Stimulated activated CD8-positive, alpha-beta memory T cell treated with anti-CD3 and anti-CD28 coated beads, Interleukin-7, amount 100 ng/mL, for 24 hours (primary cell): ENCODE measurements around the gene HSP90AA1.
"Not testable (repeated sequence)": the region's sequence is repeated elsewhere in the genome, so short reads cannot be mapped to it uniquely, and the experiment has no call there.

Experiments
- DNase-seq: peaks from one replicate; pipeline ENCODE4 v3.0.0-alpha.2; 2020; ENCODE audit warnings: low read depth

The HSP90AA1 gene

DNA sequence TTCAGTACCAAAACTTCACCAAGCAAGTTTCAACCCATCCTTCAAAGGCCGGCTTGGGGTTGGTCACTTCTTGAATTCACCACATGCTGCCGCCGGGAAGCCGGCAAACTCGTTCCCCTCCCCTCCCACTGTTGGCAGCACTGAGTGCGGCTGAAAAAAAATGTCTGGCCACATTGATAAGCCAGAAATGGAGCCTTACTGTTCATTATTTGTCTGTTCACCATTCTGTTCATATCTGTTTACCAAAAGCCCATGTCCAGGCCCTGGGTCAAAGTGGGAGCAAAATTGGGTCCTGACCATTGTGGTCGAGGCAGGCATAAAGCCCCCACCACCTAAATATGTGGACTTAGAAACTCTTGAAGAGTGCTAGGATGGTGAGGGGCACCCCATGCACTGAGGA, 7.3 kb upstream of the HSP90AA1 start:
- no peak for DNase-seq

DNA sequence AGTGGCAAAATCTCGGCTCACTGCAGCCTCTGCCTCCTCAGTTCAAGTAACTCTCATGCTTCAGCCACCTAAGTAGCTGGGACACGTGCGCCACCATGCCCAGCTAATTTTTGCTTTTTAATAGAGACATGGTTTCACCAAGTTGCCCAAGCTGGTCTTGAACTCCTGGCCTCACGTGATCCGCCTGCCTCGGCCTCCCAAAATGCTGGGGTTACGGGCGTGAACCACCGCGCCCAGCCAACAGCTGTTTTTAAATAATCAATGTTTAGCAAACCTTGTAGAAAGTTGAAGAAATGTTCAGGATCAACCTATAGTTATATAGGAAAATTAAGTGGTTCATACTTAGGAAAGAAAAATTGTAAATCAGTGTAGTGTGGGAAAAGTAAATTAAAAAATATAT, 6.0 kb upstream of the HSP90AA1 start:
- DNase-seq: no peak

DNA sequence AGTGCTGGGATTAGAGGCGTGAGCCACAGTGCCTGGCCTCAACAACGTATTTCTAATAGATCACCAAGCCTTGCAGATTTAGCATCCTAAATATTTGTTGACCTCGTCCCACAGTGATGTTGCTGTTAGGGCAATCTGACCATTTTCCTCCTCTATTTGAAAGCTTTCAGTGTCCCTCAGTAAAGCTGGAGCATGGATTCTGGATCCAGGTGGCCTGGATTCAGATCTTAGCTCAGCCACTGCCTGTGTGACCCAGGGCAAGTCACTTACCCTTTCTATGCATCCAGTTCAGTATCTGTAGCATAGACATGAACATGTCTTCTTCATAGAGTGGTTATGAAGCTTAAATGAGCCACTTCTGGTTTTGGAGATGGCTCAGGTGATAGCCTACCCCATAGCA, 3.9 kb upstream of the HSP90AA1 start:
- no peak for DNase-seq

DNA sequence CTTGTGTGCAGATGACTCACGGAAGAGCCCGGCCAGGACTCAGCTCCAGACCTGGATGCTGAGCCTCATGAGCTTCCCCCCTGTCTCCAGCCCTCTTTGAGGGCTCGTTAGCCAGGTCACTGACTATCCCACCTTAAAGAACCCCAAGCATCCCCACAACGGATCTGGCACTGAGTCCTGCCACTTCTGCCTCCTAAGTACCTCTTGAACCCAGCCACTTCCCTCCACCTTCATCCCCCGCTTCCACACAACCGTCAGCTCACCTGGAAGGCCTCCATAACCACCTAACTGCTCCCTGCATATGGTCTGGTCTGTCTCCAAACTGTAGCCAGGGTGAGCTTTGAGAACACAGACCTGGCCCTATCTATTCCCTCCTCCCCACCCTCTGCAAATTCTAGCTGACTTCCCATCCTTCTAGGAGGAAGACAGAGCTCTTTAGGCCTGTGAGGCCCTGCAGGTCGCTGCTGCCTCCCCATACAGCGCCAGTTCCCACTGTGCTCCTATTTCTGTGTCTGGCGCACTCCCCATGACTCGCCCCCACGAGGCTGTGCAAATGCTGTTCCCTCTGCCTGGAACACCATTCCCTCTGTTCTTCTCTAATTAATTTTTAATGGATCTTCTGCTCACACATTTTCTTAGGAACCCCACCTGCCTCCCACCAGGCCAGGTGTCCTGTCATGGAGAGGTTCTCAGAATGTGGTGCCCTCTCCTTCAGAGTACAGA, 2.9 kb upstream of the HSP90AA1 start:
- DNase-seq: no peak

GRCh38 chr14:102088012-102088792, 1.4 kb upstream of the HSP90AA1 start:
- DNase-seq: no peak

DNA sequence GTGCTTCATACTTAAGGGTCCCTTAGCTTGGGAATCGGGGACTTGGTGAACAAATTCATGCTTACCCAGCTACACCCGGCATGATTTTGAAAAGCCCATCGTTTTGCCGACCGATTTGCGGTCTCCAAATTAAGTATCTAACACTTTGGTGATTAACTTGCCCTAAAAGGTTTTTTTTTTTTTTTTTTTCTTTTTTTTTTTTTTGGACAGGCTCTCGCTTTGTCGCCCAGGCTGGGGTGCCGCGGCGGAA, 843 bp upstream of the HSP90AA1 start:
- no peak for DNase-seq

- DNase-seq: no peak
These were observed 204 bp downstream of the HSP90AA1 start for GRCh38 chr14:102086709-102086971.

DNA sequence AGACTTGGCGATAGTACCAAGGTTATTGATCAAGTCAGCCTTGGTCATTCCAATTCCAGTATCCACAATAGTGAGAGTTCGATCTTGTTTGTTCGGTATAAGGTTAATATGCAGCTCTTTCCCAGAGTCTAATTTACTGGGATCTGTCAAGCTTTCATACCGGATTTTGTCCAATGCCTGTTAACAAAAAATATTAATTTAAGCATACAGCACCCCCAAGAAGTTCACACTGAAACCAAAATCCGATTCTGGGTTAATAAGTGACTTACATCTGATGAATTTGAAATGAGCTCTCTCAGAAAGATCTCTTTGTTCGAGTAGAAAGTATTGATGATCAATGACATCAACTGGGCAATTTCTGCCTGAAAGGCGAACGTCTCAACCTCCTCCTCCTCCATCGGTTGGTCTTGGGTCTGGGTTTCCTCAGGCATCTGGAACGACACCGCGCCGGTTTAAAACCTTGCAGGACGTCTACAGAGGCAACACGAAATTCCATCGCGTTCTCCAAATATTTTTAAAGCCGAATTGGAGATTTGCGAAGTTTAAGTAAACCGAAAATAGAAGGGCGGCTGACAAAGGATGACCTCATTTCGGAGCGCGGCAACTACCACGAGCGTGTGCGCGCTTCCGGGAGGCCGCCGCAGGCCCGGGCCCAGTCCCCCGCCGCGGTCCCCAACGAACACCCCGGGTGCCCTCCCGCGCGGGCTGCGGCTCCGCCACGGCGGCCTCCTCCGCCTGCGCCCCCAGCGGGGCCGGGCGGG, 716 bp downstream of the HSP90AA1 start:
- DNase-seq: no peak

- no peak for DNase-seq
These were observed 1.4 kb downstream of the HSP90AA1 start for GRCh38 chr14:102085488-102085887.

DNA sequence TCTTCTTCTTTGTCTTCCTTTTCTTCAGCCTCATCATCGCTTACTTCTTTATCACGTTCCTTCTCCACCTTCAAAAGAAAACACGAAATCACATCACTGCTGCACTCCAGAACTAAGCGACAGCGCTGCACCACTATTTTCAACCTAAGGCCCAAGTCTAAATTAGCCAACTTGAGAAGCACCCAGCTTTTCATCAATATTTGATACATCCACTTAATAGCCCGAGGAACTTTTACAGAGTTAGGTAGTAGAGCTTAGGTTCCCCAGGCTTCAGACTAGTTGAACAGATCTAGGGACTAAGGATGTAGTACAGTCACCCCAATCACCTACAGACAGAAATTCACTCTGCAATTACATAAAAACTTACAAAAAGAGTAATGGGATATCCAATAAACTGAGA, 1.9 kb downstream of the HSP90AA1 start:
- no peak for DNase-seq

DNA sequence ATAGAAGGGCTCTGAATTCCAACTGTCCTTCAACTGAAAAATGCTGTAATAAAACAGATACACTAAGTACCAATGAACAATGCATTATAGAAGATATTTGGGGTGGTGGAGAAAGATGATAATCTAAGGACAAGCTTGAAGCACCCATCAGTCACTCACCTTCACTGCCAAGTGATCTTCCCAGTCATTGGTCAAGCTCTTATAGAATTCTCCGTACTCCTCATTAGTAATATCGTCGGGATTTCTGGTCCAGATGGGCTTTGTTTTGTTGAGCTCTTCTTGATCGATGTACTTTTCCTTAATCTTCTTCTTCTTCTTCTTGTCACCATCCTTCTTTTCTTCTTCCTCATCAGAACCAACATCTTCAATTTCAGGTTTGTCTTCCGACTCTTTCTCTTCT, 2.3 kb downstream of the HSP90AA1 start:
- not testable (repeated sequence) for DNase-seq

DNA sequence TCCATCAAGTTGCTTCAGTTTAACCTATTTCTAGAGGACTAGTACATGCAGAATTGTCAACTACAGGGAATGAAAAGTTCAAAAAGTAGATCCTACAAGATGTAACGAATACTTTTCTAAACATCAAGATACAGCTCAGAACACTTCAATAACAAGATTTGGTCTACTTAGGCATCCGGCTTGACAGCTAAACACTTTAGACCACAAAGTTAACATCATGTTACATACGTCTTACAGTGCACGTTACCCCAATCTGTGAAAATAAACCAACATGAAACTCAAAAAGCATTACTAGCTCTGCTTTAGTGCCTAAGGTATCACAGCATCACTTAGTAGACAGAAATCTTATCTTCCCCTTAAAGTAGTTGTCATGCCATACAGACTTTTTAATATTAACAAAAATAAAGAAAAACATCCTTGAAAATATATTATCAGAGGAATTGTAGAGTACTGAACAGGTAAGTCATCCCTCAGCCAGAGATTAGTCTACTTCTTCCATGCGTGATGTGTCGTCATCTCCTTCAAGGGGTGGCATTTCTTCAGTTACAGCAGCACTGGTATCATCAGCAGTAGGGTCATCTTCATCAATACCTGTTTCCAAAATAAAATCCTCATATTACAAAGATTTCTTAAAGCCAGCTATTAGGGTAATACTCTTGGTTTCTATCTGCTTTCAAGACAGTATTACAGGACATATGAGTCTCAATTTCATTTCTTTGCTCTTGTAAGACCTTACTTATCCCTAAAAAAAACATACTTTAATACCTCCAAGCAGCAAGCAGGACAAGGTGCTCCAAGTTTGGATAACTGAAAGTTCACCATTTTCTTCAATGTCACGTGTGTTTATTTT, 5.4 kb downstream of the HSP90AA1 start:
- no peak for DNase-seq

DNA sequence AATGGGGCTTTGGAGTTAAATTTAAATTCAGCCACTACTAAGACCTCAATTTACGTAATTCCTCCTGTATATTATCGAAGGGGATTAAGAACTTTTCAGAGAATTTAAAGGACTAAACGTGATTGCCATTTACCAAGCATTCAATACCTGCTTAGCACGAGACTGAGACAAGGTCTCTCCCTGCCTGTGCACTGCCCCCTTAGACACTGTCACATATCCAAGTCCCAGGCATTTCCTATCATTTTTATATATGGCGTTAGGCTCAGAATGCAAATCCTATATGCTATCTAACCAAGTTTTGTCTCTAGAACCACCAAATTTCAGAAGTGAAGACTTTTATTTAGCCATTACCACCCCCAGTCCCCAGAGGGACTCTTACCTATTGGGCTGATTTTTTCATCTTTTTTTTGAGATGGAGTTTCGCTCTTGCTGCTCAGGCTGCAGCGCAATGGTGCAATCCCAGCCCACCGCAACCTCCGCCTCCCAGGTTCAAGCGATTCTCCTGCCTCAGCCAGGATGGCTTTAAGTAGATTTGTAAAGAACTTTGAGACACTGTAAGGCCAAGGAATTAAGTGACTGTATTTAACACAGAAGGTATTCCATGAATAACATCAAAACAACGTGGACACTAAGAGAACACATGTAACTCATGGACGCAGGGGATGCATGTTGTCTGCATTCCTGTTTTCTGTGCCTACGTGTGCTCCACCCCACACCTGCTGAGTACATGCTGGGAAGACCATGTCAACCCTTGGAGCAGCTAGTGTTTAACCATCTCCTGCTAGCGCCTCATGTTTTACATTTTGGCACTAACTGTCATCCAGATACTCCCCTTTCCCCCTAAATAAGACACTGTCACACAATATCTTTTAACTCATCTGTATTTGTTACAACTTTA, 6.4 kb downstream of the HSP90AA1 start:
- DNase-seq: no peak

DNA sequence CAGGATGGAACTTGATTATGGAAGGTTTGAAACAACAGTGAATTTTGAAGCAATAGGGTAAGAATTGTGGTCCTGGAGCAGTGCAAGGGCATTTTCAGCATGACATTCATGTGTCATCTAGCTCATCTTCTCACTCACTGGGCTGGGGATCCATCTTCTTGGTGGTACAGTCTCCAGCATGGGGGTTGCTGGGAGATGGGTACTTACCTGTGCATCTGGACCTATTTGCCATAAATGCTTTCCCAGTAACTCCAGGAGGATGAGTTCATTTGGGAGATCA, 7.2 kb downstream of the HSP90AA1 start:
- no peak for DNase-seq

DNA sequence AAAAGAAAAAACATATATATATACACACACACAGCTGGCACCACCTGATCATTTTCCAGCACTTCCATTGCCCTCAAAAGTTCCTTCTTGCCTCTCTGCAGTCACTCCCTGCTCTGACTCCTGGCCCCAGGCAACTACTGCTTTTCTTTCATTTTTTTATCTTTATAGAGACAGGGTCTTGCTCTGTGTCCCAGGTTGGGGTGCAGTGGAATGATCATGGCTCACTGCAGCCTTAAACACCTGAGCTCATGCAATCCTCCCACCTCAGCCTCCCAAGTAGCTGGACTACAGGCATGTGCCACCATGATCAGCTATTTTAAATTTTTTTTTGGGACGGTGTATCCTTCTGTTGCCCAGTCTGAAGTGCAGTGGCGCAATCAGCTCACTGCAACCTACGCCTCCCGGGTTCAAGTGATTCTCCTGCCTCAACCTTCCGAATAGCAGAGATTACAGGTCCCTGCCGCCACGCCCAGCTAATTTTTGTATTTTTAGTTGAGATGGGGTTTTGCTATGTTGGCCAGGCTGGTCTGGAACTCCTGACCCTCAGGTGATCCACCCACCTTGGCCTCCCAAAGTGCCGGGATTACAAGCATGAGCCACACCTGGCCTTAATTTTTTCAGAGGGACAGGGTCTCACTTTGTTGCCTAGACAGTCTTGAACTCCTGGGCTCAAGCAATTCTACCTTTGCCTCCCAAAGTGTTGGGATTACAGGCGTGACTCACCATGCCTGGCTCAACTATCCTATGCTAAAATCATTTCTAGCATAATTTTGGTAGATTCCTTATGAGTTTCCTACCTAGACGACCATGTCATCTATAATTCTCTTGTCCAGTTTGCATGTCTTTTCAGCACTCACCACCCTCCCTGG, 7.8 kb downstream of the HSP90AA1 start:
- DNase-seq: no peak

DNA sequence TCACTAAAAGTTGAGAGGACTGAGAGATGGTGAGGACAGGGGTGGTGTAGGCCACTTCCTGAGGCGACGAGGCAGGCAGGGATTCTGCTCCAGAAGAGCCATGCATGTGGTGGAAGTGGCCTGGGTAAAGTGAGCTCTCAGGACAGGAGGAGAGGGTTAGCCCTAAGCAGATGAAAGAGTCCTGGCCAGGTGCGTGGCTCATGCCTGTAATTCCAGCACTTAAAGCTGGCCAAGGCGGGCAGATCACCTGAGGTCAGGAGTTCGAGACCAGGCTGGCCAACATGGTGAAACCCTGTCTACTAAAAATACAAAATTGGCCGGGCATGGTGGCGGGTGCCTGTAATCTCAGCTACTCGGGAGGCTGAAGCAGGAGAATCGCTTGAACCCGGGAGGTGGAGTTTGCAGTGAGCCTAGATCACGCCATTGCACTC, 8.5 kb downstream of the HSP90AA1 start:
- DNase-seq: not testable (repeated sequence)

GRCh38 chr14:102077382-102077709, 9.5 kb downstream of the HSP90AA1 start:
- no peak for DNase-seq

GRCh38 chr14:102075155-102075554, 11.7 kb downstream of the HSP90AA1 start:
- no peak for DNase-seq

DNA sequence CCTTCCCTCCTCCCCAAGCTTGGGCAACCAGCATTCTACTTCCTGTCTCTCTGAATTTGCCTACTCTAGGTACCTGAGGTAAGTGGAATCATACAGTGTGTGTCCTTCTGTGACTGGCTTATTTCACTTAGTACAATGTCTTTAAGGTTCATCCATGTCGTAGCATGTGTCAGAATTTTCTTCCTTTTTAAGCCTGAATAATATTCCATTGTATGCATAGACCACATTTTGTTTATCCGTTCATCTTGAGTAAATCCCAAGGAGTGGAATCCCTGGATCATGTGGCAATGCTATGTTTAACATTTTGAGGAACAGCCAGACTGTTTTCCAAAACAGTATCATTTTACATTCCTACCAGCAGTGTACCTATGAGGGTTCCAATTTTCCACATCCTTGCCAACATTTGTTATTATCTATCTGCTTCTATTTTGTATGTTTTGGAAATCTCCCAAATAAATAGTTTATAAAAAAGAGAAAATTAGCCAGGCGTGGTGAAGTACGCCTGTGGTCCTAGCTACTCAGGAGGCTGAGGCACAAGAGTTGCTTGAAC, 12.4 kb downstream of the HSP90AA1 start:
- DNase-seq: no peak

GRCh38 chr14:102071283-102071998, 15.4 kb downstream of the HSP90AA1 start:
- DNase-seq: no peak
